GM19238 (cell line): ENCODE measurements around the gene TULP4.

Experiments used
- DNase-seq: peaks from one replicate; pipeline ENCODE4 v3.0.0; 2011; ENCODE audit warnings: low spot score; ENCODE audit not compliant: insufficient read length

The TULP4 gene

GRCh38 chr6:158416883-158417759 lies 104.9 kb downstream of the TULP4 start:
- no peak for DNase-seq

GRCh38 chr6:158417760-158418098 lies 105.5 kb downstream of the TULP4 start:
- no peak for DNase-seq

DNA sequence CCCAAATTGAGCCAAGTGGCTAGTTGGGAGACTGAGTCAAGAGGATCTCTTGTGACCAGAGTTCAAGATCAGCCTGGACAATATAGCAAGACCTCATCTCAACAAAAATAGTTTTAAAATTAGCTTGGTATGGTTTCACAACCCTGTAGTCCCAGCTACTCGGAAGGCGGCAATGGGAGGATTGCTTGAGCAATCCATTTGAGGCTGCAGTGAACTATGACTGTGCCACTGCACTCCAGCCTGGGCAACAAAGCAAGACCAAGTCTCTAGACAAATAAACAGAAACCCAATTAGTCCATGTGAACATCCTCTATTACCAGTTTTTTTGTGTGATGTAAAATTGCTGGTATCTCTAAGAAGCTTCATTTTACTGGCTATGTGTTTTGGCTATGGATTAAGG lies 106.2 kb downstream of the TULP4 start:
- no peak for DNase-seq

DNA sequence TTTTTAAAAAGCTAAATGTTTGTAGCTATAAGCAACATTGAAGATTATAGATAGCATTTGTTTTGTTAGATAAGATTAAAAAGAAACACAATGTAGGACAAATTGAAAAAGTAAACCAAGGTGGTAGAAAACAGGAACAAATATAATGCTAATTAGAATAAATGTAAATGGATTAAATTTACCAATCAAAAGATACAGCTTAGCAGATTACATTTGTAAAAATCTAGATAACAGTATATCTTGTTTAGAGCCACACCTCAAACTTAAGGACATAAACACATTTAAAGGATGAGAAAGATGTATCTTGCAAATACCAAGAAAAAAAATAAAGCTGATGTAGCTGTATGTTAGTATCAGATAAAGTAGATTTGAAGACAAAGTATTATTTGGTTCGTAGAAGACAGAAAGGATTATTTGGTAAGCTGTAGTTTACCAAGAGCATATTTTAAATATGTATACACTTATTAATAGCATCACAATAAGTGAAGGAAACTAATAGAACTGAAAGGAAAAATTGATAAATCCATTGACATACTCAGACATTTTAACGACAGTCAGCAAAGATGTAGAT lies 107.2 kb downstream of the TULP4 start:
- DNase-seq: no peak

DNA sequence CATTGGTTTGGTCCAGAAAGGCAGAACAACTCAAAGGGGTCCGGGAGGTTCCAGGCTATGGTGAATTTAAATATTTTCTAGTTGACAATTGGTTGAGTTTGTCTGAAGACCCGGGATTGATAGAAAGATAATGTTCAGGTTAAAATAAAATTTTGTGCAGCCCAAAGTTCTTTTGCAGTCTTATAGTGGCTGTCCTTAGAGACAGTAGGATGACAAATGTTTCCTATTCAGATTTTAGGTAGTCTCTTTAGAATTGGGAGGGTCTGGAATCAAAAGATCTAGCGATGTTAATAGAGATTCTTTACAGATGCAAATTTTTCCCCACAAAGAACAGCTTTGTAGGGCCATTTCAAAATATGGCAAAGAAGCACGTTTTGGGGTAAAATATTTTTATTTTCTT lies 109.1 kb downstream of the TULP4 start:
- no peak for DNase-seq

- no peak for DNase-seq
These were observed 110.5 kb downstream of the TULP4 start for GRCh38 chr6:158422629-158423238.

DNA sequence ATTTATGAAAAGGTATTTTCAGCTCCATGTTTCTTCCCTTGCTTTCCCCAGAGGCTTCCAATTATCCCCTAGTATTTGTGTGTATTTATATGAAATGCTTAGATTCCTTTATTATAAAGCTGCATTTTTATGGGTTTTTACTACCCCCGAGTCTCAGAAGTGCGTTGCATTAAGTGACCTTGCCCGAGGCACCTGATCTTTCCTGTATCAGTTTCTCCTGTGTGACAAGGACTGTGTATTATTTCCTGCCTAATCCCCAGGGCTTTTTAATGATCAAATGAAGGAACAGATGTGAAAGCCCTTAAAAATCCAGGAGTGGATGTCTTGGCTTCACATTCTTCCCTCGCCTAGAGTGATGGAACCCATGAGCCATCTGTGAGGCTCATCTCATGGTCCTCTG lies 118.8 kb downstream of the TULP4 start:
- no peak for DNase-seq

- DNase-seq: no peak
These were observed 119.3 kb downstream of the TULP4 start for GRCh38 chr6:158431560-158431959.

DNA sequence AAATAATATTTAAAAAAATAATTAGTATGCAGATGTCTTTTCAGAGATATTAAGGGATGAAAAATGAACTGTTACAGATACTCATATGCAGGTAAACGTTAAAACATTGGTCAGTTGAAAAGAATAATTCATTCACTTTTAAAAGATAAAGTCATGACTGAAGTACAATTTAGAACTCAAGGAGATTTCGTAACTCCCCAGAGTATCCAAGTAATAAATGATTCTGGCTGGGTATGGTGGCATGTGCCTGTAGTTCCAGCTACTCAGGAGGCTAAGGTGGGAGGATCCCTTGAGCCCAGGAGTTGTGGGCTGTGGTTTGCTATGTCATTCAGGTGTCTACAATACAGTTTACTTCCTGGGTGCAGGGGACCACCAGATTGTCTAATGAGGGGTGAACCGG lies 125.3 kb downstream of the TULP4 start:
- DNase-seq: no peak

DNA sequence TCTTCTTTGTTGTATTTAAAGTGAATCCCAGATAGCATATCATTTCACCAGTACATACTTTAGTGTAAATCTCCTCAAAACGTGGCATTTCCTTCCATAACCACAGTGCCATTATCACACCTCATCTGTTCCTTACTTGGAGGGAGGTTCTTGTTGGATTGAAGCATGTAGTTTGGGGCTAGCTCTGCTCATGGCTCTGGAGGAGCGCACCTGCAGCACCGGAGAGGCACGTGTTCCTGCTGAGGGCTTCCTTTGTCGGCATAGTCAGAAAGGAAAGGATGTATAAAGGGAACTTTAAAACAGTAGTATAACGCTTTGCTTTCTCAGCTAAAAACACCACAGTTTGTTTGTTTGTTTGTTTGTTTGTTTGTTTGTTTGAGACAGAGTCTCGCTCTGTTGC lies 126.0 kb downstream of the TULP4 start:
- DNase-seq: no peak

DNA sequence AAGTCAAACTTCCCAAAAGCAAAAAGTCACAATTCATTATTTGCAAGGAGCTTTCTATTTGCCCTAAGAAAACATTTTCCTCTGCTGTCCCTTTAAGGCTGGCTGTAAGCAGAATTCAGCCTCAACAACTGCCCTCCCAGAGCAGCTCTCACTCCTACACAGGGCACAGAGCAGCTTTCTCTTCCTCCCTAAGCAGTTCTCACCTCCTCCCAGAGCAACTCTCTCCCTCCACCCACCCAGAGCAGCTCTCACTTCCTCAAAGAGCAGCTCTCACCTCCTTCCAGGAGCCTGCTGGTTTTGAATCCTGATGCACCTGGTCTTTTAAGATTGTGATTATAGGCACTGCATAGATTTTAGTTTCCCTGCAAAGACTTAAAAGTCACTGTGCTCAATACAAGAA lies 127.0 kb downstream of the TULP4 start:
- peak; percentile 63 for DNase-seq

GRCh38 chr6:158441716-158442215 lies 129.5 kb downstream of the TULP4 start:
- DNase-seq: no peak

DNA sequence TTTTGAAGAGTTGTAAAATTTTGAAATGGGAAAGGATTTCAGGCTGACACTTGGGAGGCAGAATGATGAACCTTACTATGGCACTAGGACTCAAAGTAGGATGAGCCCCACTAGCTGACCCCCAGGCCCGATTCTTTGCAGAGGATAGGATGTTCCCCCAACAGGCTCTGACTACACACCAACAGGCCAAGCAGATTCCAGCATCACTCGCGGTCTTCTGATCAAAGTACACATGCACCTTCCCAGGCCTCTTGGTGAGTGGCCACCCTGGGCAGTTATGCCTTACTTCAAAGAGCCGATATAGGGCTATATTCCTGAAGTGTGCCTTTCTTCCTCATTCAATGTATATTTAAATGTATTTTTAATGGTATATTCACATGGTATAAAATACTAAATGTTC lies 130.0 kb downstream of the TULP4 start:
- no peak for DNase-seq

GRCh38 chr6:158445426-158446085 lies 133.3 kb downstream of the TULP4 start:
- no peak for DNase-seq

- no peak for DNase-seq
These were observed 136.6 kb downstream of the TULP4 start for GRCh38 chr6:158448856-158449255.

DNA sequence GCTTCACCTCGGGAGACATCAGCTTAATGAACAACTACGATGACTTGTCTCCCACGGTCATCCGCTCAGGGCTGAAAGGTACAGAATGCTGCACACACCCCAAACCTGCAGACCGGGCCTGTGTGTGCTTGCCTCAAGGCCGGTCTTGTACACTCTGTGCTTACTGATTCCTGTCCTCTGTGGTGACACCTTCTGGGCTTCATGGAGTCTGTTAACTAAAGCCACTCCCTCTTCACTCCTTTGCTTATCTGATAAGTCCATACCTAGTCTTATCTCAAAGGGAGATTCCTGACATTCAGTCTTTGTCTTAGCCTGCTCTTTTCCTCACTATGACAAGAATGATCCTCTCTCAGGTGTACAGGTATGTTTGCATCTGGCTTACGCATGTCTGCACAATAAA lies 139.9 kb downstream of the TULP4 start:
- DNase-seq: no peak

DNA sequence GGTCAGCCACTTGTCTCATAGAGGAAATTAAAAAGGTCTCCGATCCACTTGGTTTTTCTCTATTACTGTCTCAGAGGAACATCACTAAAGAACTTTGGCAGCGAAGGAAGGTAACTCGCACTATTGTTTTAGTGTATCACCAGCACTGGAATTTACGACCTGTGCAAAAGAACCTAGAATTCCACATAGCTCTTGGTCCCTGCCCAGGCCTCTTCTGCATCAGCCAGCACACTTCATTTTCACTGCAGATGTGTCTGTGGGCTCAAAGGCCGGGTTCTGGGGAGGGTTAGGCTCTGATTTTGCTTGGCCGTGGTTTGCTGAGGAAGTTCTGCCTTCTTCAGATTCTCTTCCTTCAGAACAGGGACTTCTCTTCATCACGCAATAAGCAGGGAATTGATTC lies 144.9 kb downstream of the TULP4 start:
- DNase-seq: no peak

DNA sequence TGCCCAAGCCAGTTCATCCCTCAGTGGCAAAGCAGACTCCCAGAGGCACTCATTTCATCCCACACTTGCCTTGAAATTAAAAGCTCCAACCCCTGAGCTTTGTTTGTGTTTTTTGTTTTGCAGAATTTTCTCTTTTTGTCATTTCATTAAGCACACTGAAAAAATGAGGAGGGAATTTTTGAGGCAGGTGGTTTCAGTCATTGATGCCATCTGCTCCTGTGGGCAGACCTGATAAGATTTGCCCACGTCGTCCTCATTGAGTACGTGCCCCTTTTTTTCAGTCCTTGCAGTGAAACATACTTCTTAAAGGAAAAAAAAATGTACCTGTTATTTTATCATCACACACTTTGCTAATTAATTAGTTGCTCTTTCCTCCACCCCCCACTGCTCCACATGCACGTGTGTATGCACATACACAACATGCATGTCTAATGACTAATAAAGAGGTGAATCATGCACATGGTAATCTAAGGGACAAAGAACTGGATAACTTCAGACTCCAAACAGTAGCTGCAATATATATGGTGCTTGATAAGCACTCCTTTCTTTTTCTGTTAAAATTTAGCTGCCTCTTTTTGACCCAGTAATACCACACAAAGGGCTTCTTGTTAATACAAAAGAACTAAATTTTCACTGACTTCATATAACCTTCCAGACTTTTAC lies 145.5 kb downstream of the TULP4 start:
- DNase-seq: no peak

- DNase-seq: no peak
These were observed 147.5 kb downstream of the TULP4 start for GRCh38 chr6:158459726-158460125.

DNA sequence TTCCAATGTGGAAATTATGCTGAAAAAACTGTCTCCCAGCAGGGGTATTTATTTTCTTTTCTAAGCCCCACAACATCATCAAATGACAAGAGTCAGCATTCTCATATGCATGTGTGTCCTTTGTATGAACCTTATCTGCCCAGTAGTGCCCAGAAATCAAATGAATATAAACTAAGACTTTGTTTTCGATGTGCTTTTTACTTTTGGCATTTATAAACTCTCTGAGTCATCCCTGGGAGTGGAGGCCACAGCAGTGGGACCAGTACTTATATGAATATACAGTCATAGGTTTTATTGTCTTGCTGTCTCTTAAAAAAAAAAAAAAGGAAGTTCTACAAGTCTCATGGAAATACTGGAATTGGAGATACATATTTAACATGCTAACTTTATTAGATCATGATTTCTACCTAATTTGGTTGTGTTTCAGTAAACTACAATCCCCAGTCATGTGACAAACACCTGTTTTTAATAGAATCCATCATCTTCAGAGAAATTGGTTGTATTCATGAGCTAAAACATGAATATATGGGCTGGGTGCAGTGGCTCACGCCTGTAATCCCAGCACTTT lies 148.4 kb downstream of the TULP4 start:
- no peak for DNase-seq

DNA sequence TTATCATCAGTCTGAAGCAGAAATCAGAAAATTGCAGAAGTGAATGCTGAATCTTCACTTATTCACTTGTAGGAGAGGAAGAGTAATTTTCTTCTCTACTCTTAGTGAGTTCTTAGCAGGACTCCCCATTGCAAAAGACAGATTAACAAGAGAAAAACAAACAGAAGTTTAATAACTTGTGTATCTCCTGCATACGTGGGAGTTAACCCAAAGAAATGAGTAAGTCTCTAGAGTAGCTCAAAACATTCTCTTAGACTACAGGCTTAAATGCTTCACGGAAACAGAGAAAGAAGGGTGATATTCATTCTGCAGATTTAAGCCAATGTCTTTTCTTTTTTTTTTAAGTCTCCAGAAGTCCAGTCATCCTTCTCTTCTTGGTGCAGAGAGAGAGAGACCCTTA lies 149.7 kb downstream of the TULP4 start:
- no peak for DNase-seq
